Dendritic cell treated with granulocyte-macrophage colony-stimulating factor and Interleukin-4, amounts not matched to agents 40 ng/mL and 50 ng/mL, for 4 days (primary cell): Measurements from ENCODE around the gene SEC22A.

ENCODE experiments used
- H3K27ac Mint-ChIP-seq: one replicate; pipeline ENCODE4 v1.8.0; 2022; ENCODE audit warnings: mild to moderate bottlenecking, mixed read lengths
- H3K27me3 Mint-ChIP-seq: one replicate; pipeline ENCODE4 v1.8.0; 2022; ENCODE audit warnings: mild to moderate bottlenecking, mixed read lengths
- H3K36me3 Mint-ChIP-seq: one replicate; pipeline ENCODE4 v1.8.0; 2022; ENCODE audit warnings: low read depth, mixed read lengths
- H3K4me1 Mint-ChIP-seq: one replicate; pipeline ENCODE4 v1.8.0; 2022; ENCODE audit warnings: low read depth, mixed read lengths
- H3K4me3 Mint-ChIP-seq: one replicate; pipeline ENCODE4 v1.8.0; 2022; ENCODE audit warnings: mild to moderate bottlenecking, moderate library complexity, mixed read lengths
- H3K9me3 Mint-ChIP-seq: one replicate; pipeline ENCODE4 v1.8.0; 2022; ENCODE audit warnings: mixed read lengths
- intact Hi-C: fragments of 100-400 bp; cut with micrococcal nuclease; formaldehyde crosslinking; loops from one replicate; pipeline ENCODE4 v1.15.0; 2022

SEC22A gene

GRCh38 chr3:123292321-123293310 is 90.9 kb downstream of the SEC22A start:
- Mint-ChIP-seq H3K4me1 (no peaks in the 10 kb centered on the region), H3K36me3 (no peaks in the 10 kb centered on the region), H3K9me3 (no peaks in the 10 kb centered on the region), H3K4me3 (no peak overlapping the region), H3K27ac (no peak overlapping the region), H3K27me3 (peaks cover 1% of the 10 kb centered on the region)
- intact Hi-C loops: no loop called here

GRCh38 chr3:123294296-123294938 is 92.7 kb downstream of the SEC22A start:
- intact Hi-C loops: no loop called here
- Mint-ChIP-seq H3K9me3 (no peaks in the 10 kb centered on the region), H3K4me1 (peaks cover 4% of the 10 kb centered on the region), H3K36me3 (no peaks in the 10 kb centered on the region), H3K4me3 (no peak overlapping the region), H3K27ac (no peak overlapping the region), H3K27me3 (peaks cover 1% of the 10 kb centered on the region)

- peaks cover 4% of the 10 kb centered on the region for H3K4me1 Mint-ChIP-seq
- H3K4me3 Mint-ChIP-seq: no peak overlapping the region
- no peaks in the 10 kb centered on the region for H3K9me3 Mint-ChIP-seq
- peaks cover 1% of the 10 kb centered on the region for H3K27me3 Mint-ChIP-seq
- intact Hi-C loops: no loop called here
- no peak overlapping the region for H3K27ac Mint-ChIP-seq
- H3K36me3 Mint-ChIP-seq: no peaks in the 10 kb centered on the region
These were observed 93.6 kb downstream of the SEC22A start for GRCh38 chr3:123295171-123295900.

- H3K27me3 Mint-ChIP-seq: peaks cover 1% of the 10 kb centered on the region
- no peak overlapping the region for H3K4me3 Mint-ChIP-seq
- H3K27ac Mint-ChIP-seq: no peak overlapping the region
- intact Hi-C loops: no loop called here
- no peaks in the 10 kb centered on the region for H3K36me3 Mint-ChIP-seq
- H3K9me3 Mint-ChIP-seq: no peaks in the 10 kb centered on the region
- peaks cover 4% of the 10 kb centered on the region for H3K4me1 Mint-ChIP-seq
These were observed 94.1 kb downstream of the SEC22A start for GRCh38 chr3:123295901-123296250.

GRCh38 chr3:123296261-123296660 is 94.5 kb downstream of the SEC22A start:
- H3K4me3 Mint-ChIP-seq: no peak overlapping the region

GRCh38 chr3:123296836-123297626 is 95.3 kb downstream of the SEC22A start:
- H3K4me3 Mint-ChIP-seq: no peak overlapping the region
- no peaks in the 10 kb centered on the region for H3K36me3 Mint-ChIP-seq
- peaks cover 4% of the 10 kb centered on the region for H3K4me1 Mint-ChIP-seq
- H3K27me3 Mint-ChIP-seq: peaks cover 1% of the 10 kb centered on the region
- intact Hi-C loops: no loop called here
- no peaks in the 10 kb centered on the region for H3K9me3 Mint-ChIP-seq
- no peak overlapping the region for H3K27ac Mint-ChIP-seq

More at GRCh38 chr3:123296261-123296660, 94.5 kb downstream of the SEC22A start:
- Mint-ChIP-seq H3K27me3 (peaks cover 1% of the 10 kb centered on the region), H3K4me1 (peaks cover 4% of the 10 kb centered on the region), H3K27ac (no peak overlapping the region), H3K9me3 (no peaks in the 10 kb centered on the region), H3K36me3 (no peaks in the 10 kb centered on the region)
- intact Hi-C loops: no loop called here

GRCh38 chr3:123297627-123297899 is 95.8 kb downstream of the SEC22A start:
- intact Hi-C loops: no loop called here
- Mint-ChIP-seq H3K4me1 (peaks cover 4% of the 10 kb centered on the region), H3K9me3 (no peaks in the 10 kb centered on the region), H3K4me3 (no peak overlapping the region), H3K27me3 (peaks cover 1% of the 10 kb centered on the region), H3K27ac (no peak overlapping the region), H3K36me3 (no peaks in the 10 kb centered on the region)

GRCh38 chr3:123298903-123299302 is 97.2 kb downstream of the SEC22A start:
- intact Hi-C loops: no loop called here
- Mint-ChIP-seq H3K27ac (no peak overlapping the region), H3K9me3 (no peaks in the 10 kb centered on the region), H3K36me3 (no peaks in the 10 kb centered on the region), H3K4me1 (peaks cover 4% of the 10 kb centered on the region), H3K4me3 (no peak overlapping the region), H3K27me3 (peaks cover 1% of the 10 kb centered on the region)

GRCh38 chr3:123299581-123299980 is 97.8 kb downstream of the SEC22A start:
- intact Hi-C loops: no loop called here
- Mint-ChIP-seq H3K4me1 (peaks cover 4% of the 10 kb centered on the region), H3K36me3 (no peaks in the 10 kb centered on the region), H3K9me3 (no peaks in the 10 kb centered on the region), H3K4me3 (no peak overlapping the region), H3K27ac (no peak overlapping the region), H3K27me3 (peaks cover under 1% of the 10 kb centered on the region)

GRCh38 chr3:123300056-123300455 is 98.3 kb downstream of the SEC22A start:
- Mint-ChIP-seq H3K27ac (no peak overlapping the region), H3K27me3 (no peaks in the 10 kb centered on the region), H3K9me3 (no peaks in the 10 kb centered on the region), H3K36me3 (no peaks in the 10 kb centered on the region), H3K4me1 (peaks cover 4% of the 10 kb centered on the region), H3K4me3 (no peak overlapping the region)
- intact Hi-C loops: no loop called here

GRCh38 chr3:123300583-123300982 is 98.8 kb downstream of the SEC22A start:
- H3K27ac Mint-ChIP-seq: no peak overlapping the region
- H3K4me3 Mint-ChIP-seq: no peak overlapping the region
- H3K9me3 Mint-ChIP-seq: no peaks in the 10 kb centered on the region
- H3K36me3 Mint-ChIP-seq: no peaks in the 10 kb centered on the region
- no peaks in the 10 kb centered on the region for H3K27me3 Mint-ChIP-seq
- H3K4me1 Mint-ChIP-seq: peaks cover 4% of the 10 kb centered on the region
- intact Hi-C loops: no loop called here

- H3K9me3 Mint-ChIP-seq: no peaks in the 10 kb centered on the region
- no peak overlapping the region for H3K27ac Mint-ChIP-seq
- H3K27me3 Mint-ChIP-seq: peaks cover 3% of the 10 kb centered on the region
- peaks cover 4% of the 10 kb centered on the region for H3K4me1 Mint-ChIP-seq
- no peak overlapping the region for H3K4me3 Mint-ChIP-seq
- no peaks in the 10 kb centered on the region for H3K36me3 Mint-ChIP-seq
- intact Hi-C loops: no loop called here
These were observed 99.8 kb downstream of the SEC22A start for GRCh38 chr3:123301331-123302184.

GRCh38 chr3:123302961-123303360 is 101.2 kb downstream of the SEC22A start:
- Mint-ChIP-seq H3K4me1 (peaks cover 4% of the 10 kb centered on the region), H3K9me3 (no peaks in the 10 kb centered on the region), H3K4me3 (no peak overlapping the region), H3K27me3 (peaks cover 3% of the 10 kb centered on the region), H3K36me3 (no peaks in the 10 kb centered on the region), H3K27ac (no peak overlapping the region)
- intact Hi-C loops: no loop called here
